GM21723 (cell line): ENCODE results near the gene TUBGCP3.
"Not testable (repeated sequence)": the region's sequence is repeated elsewhere in the genome, so short reads cannot be mapped to it uniquely, and the experiment has no call there.

ENCODE experiments used
- ATAC-seq: cut with Tn5 transposase; IDR thresholded peaks from one replicate; pipeline ENCODE4 v1.9.1; 2021; ENCODE audit warnings: mild to moderate bottlenecking, moderate library complexity; ENCODE audit not compliant: unreplicated experiment

The TUBGCP3 gene, protein sequence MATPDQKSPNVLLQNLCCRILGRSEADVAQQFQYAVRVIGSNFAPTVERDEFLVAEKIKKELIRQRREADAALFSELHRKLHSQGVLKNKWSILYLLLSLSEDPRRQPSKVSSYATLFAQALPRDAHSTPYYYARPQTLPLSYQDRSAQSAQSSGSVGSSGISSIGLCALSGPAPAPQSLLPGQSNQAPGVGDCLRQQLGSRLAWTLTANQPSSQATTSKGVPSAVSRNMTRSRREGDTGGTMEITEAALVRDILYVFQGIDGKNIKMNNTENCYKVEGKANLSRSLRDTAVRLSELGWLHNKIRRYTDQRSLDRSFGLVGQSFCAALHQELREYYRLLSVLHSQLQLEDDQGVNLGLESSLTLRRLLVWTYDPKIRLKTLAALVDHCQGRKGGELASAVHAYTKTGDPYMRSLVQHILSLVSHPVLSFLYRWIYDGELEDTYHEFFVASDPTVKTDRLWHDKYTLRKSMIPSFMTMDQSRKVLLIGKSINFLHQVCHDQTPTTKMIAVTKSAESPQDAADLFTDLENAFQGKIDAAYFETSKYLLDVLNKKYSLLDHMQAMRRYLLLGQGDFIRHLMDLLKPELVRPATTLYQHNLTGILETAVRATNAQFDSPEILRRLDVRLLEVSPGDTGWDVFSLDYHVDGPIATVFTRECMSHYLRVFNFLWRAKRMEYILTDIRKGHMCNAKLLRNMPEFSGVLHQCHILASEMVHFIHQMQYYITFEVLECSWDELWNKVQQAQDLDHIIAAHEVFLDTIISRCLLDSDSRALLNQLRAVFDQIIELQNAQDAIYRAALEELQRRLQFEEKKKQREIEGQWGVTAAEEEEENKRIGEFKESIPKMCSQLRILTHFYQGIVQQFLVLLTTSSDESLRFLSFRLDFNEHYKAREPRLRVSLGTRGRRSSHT

DNA sequence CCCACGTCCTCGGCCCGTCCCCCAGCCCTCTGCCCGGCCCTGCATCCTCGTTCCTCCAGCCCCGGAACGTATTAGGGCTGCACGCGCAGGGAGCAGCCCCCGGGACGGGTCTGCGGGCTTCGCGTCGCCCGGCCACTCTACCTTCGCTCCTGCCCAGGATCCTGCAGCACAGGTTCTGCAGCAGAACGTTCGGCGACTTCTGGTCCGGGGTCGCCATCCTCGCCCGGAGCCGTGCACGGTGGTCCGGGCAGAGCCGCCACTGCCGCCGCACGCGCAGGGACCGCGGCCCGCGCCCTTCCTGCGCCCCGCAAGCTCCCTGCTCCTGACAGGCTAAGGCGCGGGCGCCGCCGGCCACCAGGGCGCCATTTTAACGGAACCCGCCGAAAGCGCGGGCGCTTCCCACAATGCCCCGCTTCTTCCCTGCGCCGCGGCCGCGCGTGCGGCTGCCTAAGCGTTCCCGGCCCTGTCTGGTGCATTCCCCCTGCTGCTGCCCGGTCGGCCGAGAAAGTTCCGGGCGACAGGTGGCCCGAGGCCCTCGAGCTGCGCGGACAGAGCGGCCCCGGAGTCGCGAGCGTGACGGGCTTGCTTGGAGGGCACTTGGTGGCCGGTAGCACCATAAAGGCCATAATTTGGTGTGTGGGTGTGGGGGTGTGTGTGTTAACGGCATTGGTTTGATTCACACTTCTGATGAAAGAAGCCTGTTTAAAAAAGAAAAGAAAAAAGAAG is at the start of gene TUBGCP3:
TSS of gene TUBGCP3 (minus strand) at position 390 of the 726 bp plus-strand sequence. CDS start at position 217, 173 bp downstream.
- peak; percentile 83 for ATAC-seq

DNA sequence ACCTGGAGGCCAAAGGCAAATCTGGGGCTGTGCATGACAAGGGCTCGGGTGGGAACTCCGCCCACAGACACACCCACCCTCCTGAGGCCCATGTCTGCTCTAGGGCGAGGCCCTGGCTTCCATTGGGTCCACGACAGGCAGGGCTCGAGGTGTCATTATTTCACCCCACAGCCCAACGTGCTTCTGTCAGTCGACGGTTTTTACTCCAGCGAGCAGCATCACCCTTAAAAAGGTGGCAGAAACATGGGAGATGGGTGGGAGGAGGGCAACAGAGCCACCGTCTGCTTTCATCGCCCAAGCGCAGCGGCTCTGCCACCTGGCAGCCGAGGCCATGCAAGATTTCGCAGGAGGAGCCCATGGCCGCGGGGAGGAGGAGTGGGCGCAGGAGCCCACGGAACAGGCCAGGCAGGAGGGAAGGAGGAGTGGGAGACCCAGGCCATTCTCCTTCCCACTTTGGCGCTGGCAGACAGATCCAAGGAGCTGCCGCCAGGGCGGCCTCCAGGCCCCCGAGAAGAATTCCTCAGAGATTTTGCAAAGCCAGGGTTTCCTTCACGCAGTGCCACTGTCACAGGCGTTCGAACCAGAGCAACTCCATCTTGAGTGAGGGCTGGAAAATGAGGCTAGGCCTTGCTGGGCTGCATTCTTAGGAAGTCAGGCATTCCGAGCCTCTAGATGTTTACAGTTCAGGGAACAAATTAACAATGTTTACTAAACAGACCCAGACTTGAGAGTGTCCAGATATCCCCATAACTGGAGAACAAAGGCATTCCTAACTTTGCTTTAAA is 49.3 kb upstream of the TUBGCP3 start:
- ATAC-seq: no peak

DNA sequence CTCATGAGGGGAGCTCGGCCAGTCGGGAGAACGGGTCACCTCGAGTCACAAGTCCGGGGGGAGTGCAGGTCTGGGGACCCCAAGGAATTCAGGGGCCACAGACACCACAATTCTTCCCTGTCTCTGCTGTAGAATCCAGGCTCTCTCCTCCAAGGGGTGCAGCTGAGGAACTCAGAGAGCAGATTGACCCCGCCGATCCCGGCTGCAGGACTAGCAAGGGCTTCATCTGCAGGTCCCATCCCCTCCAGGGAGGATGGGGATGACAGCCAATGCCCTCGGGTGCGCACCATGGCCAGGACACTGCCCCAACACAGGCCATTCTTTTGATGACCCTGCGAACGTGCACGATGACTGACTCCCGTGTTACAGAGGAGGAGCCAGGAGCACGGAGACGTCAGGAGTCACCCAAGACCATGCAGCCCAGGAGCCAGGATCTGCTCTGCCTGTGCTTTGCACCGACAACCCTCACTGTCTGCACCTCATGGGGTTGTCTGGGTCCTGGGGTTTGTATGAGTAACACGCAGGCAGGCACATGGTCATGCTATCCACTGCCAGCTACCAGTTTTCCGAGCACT is 48.5 kb upstream of the TUBGCP3 start:
- no peak for ATAC-seq

DNA sequence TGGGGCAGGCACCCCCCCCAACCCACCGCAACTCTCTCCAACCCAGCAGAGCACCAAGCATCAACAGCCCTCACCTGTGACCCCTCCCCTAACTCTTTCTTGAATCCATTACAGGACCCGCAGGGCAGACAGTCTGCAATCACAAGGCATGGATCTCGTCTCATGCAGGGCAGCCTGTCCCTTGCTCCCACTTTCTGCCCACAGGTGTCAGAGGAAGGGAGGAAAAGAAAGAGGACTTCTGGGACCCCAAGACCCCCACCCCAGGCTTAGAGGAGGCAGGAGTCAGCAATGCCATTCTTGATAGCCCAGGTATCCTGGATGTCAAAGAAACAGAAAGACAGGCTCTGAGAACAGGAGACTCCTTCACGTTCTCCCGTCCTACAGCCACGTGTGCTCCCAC is 47.4 kb upstream of the TUBGCP3 start:
- ATAC-seq: no peak

DNA sequence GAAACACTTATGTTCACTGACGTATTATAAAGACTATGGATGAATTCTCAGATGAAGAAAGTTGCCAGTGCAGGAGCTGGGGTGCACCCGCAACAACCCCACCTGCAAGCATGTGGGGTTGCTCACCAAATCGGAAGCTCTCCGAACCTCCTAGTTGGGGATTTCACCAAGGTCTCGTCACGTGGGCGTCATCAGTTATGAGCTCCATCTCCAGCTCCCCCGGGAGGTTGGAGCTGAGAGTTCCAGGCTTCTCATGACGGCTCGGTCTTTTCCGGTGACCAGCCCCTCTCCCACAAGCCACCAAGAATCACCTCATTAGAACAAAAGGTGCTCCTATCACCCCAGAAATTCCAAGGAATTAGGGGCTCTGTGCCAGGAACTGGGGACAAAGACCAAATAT is 46.1 kb upstream of the TUBGCP3 start:
- ATAC-seq: no peak

DNA sequence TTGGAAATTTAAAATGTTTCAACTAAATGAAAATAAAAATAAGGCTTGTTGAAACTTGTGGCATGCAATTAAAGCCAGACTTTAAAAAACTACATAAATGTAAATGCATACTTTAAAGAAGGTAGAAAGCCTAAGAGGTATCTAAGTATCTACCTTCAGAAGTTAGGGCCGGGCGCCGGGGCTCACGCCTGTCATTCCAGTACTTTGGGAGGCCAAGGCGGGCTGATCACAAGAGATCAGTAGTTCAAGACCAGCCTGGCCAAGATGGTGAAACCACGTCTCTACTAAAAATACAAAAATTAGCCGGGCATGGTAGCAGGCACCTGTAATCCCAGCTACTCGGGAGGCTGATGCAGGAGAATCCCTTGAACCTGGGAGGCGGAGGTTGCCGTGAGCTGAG is 42.3 kb upstream of the TUBGCP3 start:
- ATAC-seq: not testable (repeated sequence)

DNA sequence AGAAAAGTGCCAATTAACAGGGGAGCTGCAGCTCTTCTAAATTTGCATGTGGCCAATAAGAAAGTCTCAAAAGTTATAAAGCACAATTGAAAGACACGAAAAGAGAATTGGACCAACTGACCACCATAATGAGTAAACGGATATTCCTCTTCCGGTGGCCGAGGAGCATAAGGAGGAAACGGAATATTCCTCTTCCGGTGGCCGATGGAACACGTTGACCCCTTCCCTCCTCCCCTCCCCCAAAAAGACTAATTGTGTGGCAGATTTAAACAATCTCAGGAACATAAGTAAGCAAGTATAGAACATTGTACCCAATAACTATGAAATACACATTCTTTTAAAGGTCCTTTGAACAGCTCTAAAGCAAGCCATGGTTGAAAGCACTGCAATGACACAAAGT is 41.2 kb upstream of the TUBGCP3 start:
- no peak for ATAC-seq

DNA sequence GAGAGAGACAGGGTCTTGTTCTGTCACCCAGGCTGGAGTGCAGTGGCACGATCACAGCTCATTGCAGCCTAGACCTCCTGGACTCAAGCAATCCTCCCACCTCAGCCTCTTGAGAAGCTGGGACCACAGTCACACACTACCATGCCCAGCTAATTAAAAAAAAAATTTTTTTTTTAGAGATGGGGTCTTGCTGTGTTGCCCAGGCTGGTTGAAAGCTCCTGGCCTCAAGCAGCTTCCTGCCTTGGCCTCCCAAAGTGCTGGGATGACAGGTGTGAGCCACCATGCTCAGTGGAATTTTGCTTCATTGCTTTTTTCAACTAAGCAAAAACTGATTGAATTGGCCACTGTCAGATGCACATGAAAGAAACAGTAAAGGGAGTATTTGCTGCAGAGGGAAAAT is 39.7 kb upstream of the TUBGCP3 start:
- ATAC-seq: not testable (repeated sequence)

DNA sequence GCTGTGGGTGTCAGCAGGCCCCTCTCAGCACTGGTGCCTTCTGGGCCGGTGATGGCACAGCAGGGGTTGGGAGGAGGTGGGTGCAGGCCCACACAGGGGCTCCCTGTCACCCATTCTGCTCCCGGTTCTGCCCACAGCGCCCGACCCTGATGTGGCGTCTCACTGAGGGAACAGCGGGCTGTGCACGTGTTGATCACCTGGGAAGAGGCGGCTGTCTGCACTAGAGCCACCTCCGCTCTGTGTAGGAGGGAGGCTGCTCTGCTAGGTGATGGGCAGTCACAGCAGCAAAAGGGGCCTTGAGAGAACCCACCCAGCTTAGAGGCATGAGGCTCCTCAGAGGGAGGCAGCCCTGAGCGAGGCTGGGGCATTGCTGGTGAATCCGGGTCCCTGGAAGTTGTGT is 39.2 kb upstream of the TUBGCP3 start:
- no peak for ATAC-seq

DNA sequence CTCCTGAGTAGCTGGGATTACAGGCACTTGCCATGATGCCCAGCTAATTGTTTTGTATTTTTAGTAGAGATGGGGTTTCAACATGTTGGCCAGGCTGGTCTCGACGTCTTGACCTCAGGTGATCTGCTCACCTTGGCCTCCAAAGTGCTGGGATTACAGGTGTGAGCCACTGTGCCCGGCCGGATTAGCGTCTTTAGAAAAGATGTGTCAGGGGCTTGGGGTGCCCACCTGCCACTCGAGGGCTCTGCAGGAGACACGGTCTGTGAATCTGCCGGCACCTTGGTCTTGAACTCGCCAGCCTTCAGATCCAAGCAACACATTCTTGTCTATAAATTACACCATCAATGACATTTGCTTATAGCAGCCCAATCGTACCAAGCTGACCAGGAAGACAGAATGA is 38.8 kb upstream of the TUBGCP3 start:
- ATAC-seq: no peak

DNA sequence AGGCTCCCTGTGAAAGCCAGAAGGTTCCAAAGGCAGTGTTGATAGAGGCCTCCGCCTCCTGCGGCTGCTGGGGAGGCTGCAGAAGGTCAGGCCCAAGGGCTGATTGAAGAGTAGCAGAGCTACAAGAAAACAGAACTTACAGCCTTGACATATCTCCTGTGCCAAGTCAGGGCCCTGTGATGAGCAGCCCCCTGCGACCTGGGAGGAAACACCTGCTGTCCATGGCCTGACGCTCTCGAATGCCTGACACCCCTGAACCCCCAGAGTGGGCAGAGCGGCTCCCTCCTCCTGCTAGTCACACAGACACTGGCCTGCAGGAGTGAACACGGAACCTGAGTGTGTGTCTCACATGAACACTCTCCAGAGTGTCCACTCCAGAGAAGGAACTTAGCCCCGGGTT is 38.2 kb upstream of the TUBGCP3 start:
- ATAC-seq: no peak

DNA sequence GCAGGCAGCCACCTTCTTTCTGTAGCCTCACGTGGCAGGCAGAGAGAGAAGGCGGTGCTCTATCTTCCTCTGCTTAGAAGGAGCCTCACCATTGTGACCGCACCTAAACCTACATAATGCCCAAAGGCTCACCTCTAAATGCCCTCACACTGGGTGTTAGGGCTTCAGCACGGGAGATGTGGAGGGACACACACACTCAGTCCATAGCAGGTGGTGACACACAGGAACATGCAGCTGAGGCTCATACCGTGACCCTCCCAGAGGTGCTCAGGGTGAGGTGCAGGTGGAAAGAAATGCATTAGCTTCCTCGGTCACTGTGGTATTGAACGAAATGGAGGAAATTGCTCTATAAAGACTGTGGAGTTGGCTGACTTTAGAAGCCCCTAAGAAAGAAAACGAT is 37.7 kb upstream of the TUBGCP3 start:
- ATAC-seq: no peak

DNA sequence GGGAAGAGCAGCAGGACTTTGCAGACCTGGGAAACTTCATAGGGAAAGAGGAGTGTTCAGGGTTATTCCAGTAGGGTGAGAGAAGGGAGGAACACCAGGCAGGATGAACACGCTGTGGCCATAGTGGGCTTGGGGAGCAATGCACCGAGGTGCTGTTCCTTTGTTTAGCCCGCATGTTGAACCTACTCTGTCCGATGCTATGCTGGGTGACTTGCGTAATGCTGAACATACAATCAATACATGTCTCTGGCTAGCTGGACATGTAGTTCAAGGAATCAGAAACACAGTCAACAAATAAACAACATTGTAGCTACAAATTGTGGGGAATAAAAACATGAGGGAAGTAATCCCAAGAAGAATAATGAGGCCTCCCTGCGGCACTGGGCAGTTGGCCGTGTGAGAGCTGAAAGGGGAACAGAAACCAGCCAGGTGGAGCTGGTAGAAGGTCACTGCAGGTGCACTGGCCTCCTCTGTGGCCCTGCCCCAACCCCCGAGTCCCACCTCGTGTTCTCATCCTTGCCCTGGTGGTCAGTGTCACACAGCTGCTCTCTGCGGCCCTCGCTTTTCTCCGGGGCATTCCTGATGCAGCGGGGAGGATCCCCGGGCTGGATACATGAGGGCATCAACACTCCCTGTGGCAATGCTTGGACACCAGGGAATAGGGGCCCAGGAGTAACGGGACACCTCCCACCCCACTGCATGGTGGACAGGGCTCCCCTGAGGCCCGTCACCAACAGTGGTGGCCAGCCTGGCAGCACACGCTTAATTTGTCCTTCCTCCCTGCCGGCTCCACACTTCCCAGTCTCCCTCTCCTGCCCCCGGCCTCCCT is 36.9 kb upstream of the TUBGCP3 start:
- ATAC-seq: no peak

DNA sequence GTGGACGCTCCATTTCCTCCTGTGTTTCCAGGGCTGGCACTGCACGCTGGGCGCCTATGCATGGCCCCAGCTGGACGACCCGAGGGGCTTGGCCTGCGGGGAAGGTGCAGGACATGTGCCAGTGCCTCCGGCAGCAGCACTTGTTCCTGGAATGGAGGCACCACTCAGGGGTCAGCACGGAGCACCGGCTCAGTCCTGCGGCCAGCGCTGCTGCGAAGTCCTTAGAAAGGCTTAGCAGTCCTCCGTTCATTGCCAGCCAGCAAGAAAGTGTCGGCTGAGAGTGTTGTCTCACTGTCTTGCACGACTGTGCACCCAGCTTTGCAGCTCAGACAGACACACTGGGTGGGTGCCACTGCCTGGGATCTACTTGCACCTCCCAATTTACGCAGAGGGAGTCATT is 36.1 kb upstream of the TUBGCP3 start:
- no peak for ATAC-seq

DNA sequence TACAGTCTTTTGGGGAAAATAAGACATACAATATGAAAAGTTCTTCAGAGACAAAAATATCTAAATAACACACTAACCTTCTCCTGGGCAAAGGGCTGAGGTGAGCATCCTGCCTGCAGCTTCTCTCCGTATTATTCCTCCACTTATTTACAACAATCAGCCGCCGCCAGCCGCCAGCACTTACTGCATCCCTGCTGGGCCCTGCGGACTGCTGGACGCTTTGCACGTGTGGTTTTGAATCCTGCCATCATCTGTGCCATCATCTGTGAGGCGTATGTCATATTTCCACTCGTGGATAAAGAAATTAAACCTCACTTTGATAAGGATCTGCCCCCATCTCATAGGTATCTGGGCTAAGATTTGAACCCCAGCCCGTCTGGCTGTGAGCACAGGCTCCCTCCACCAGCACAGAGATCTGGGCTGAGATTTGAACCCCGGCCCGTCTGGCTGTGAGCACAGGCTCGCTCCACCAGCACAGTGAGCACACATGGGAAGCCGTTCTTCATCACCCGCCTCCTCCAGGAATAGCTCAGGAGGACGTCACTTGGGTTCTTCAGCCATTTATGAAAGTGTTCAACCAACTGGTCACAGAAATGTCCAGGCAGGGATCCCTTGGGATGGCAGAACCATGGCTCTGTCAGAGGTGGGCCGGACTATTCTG is 35.2 kb upstream of the TUBGCP3 start:
- ATAC-seq: no peak

DNA sequence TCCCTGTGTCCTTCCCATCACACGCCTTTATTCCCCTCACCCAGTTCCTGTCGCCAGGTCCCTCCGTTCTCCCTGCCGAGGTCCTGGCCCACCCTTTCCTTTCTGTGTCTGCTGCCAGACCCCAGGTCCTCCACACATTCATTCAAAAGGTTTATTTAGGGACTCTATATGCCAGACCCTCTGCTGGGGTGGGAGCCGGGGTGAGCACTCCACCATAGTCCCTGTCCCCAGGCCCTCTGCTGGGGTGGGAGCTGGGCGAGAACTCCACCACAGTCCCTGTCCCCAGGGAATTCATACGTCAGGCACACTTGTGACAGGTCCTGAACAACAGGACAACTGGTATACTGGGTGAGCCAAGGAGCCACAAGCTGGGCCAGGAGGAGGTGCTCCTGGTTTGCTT is 34.4 kb upstream of the TUBGCP3 start:
- no peak for ATAC-seq

DNA sequence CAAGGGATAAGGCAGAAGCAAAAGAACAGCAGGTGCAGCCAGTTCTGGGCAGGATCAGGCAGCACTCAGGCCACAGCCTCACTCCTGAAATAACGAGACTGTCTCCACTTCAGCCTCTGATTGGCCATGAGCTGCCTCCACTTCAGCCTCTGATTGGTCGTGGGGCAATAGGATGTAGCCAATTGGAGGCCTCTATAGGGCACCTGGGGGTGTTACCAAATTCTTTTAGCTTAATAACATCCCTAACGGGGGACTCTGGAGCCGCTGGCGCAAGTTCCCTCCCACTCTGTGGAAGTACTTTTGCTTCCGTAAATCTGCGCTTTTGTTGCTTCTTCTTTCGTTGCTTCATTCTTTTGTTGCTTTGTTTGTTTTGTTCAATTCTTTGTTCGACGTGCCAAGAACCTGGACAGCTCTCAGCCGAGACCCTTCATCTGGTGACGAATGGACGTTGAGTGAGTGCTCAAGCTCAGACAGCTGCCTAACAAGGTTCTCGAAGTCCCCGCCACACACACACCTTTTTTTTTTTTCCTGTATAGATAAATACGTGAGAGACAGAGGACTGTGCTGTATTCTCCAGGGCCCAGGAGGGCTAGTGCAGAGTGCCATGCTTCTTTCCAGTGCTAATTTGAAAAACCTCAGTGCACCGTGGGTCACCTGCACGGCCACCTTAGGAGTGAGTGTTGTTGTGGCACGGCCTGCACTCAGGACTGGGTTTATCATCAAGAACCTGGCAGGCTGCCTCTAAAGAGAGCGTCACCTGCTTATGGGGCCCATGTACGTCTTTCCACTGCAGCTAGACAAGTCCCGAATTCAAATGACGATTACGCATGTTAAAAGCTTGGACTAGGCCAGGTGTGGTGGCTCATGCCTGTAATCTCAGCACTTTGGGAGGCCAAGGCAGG is 32.0 kb upstream of the TUBGCP3 start:
- ATAC-seq: no peak

DNA sequence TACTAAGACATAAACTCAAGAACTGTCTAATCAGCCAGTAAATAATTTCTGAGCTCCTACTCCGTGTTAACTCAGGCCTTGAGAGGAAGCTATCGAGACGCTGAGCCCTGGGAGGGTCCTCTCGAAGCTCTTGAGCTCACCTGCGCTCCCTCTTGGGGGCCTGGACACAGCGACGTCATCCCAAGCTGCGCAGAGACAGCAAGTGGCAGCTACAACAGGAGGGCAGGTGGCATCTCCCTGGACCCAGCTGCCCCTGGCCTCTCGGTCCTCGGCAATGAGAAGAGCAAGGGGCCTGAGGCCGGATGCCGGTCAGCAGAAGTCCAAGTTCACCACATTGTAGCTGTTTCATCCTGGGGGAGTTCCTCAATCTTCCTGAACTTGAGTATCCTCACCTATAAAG is 30.5 kb upstream of the TUBGCP3 start:
- ATAC-seq: no peak
